Suprapubic skin (tissue), 4 donors: Measurements from ENCODE around the gene NTPCR. TPM values are rescaled to one million over a fixed set of nuclear protein-coding genes. Genes with fewer than 3 reads are reported as not detected.

Experiments
- DNase-seq, 2 donors: peaks; one replicate each; pipeline ENCODE4 v3.0.0-alpha.2; 2019; ENCODE audit warnings: low spot score in 2 of 2
- H3K27ac ChIP-seq: fragments of 200-600 bp; sonication (generic); one replicate; pipeline ENCODE4 v1.5.1; 2019
- H3K27me3 ChIP-seq: fragments of 200-600 bp; sonication (generic); one replicate; pipeline ENCODE4 v1.5.1; 2019
- H3K36me3 ChIP-seq: fragments of 200-600 bp; sonication (generic); one replicate; pipeline ENCODE4 v1.5.1; 2019
- H3K4me1 ChIP-seq: fragments of 200-600 bp; sonication (generic); one replicate; pipeline ENCODE4 v1.5.1; 2019
- H3K4me3 ChIP-seq: fragments of 200-600 bp; sonication (generic); one replicate; pipeline ENCODE4 v1.5.1; 2019; ENCODE audit warnings: mild to moderate bottlenecking
- H3K9me3 ChIP-seq: fragments of 200-600 bp; sonication (generic); one replicate; pipeline ENCODE4 v1.5.1; 2019
- EP300 ChIP-seq: sonication (generic); formaldehyde crosslinking; IDR thresholded peaks from one replicate; pipeline ENCODE4 v1.6.1; 2017; ENCODE audit warnings: antibody characterized with exemption
- POLR2A ChIP-seq, 2 donors: fragments of 450-650 bp; IDR thresholded peaks; one replicate each; pipeline ENCODE4 v1.6.1; 2017; ENCODE audit warnings: antibody characterized with exemption in 2 of 2, mild to moderate bottlenecking in 2 of 2, moderate library complexity in 2 of 2
- POLR2AphosphoS5 ChIP-seq, 3 donors: sonication (generic); formaldehyde crosslinking; IDR thresholded peaks; one replicate each; pipeline ENCODE4 v1.6.1; 2017; ENCODE audit warnings: antibody characterized with exemption in 3 of 3
- WGBS: methylation state at CpG from one replicate; pipeline ENCODE4 v1.1.5; 2018; 5-methylcytosine and 5-hydroxymethylcytosine counted together
- total RNA-seq, 4 donors: library from RNA; depleted of rRNA; stranded (reverse); fragments of >200 nt; gene quantifications; one replicate each; pipeline ENCODE4 v1.1.0, GENCODE V29; 2016
- TF ChIP-seq, protein P1 (sequence below), 2 donors: fragments of 200-600 bp in 1 of 2; fragments of 450-650 bp in 1 of 2; sonication (generic) in 1 of 2; IDR thresholded peaks; one replicate each; pipeline ENCODE4 v1.5.1; 2016 to 2019; ENCODE audit warnings: antibody characterized with exemption in 2 of 2, mild to moderate bottlenecking in 1 of 2, moderate library complexity in 1 of 2

The NTPCR gene
- total RNA-seq, 4 donors from 2014 or later: 18.6 to 35.9 (median 28.4) TPM

DNA sequence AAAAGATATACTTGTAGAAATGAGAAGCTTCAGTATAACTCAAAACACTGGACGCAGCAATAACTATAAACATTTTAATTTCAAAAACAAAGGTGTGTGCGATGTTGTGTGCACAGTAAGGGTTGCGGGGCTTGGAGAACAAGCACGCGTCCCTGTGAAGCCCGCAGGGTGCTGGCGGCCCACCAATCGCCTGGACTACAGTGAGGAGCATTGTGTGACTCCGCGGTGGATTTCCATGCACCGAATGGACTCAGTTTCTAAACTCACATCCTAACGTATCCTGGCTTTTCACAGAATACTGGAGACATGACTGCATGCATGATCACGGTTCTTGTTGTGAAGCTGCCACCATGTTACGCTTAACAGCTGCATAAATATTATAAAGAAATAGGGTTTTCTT, 33.0 kb downstream of the NTPCR start:
- WGBS: 90% methylated on average over 14 of the region's 14 CpGs
- H3K36me3 ChIP-seq: peaks cover 10% of the 10 kb centered on the region
- no peak overlapping the region for H3K27ac ChIP-seq
- no peaks in the 10 kb centered on the region for H3K27me3 ChIP-seq
- no peak for TF ChIP-seq POLR2A (IDR thresholded peaks at IDR 0.05)
- TF ChIP-seq, protein P1, sequence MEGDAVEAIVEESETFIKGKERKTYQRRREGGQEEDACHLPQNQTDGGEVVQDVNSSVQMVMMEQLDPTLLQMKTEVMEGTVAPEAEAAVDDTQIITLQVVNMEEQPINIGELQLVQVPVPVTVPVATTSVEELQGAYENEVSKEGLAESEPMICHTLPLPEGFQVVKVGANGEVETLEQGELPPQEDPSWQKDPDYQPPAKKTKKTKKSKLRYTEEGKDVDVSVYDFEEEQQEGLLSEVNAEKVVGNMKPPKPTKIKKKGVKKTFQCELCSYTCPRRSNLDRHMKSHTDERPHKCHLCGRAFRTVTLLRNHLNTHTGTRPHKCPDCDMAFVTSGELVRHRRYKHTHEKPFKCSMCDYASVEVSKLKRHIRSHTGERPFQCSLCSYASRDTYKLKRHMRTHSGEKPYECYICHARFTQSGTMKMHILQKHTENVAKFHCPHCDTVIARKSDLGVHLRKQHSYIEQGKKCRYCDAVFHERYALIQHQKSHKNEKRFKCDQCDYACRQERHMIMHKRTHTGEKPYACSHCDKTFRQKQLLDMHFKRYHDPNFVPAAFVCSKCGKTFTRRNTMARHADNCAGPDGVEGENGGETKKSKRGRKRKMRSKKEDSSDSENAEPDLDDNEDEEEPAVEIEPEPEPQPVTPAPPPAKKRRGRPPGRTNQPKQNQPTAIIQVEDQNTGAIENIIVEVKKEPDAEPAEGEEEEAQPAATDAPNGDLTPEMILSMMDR (IDR thresholded peaks at IDR 0.05): no peak
- no peak for TF ChIP-seq EP300
- TF ChIP-seq POLR2AphosphoS5 (IDR thresholded peaks at IDR 0.05): no peak
- no peak for DNase-seq
- no peaks in the 10 kb centered on the region for H3K9me3 ChIP-seq
- H3K4me1 ChIP-seq: peaks cover 12% of the 10 kb centered on the region
- H3K4me3 ChIP-seq: no peak overlapping the region

DNA sequence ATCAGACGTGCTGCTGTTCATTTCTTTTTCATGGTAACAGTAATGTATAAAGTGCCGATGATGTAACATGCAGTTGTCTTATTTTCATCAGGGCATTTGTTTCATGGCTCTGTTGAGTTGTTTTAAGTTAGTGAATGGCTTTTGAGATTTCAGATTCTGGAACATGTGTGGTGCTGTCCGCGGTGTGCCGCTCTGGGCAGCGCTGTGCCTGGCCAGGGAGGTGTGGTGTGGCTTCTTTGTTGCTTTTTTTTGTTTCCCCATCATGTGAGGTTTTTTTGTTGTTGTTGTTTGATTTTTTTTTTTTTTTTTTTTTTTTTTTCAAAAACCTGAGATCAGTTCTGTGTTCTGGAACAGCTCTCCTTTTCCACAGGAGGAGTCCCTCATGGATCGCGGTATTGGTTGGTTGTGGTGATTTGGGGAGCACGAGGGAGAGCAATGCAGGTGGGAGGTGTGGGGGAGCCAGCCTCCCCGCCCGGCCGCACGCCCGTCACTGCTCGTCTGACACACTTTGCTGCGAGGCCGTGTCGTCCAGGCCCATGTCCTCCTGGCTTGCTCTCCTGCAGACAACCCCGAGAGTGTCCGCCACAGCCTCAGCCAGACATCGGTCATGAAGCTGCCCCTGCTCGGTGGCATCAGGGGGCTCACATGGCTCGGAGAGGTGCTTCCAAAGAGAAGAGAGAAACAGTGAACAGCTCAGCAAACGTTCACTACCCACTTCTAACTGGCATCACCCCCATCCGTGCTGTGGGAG, 33.6 kb downstream of the NTPCR start:
- H3K27ac ChIP-seq: no peak overlapping the region
- no peak overlapping the region for H3K4me3 ChIP-seq
- no peaks in the 10 kb centered on the region for H3K27me3 ChIP-seq
- peaks cover 10% of the 10 kb centered on the region for H3K36me3 ChIP-seq
- no peaks in the 10 kb centered on the region for H3K9me3 ChIP-seq
- peak in 1 of 2 donors; percentile 75 for DNase-seq
- TF ChIP-seq EP300 (no peak), POLR2AphosphoS5 (IDR thresholded peaks at IDR 0.05) (no peak), POLR2A (IDR thresholded peaks at IDR 0.05) (no peak)
- TF ChIP-seq, protein P1 (IDR thresholded peaks at IDR 0.05): no peak
- 90% methylated on average over 25 of the region's 25 CpGs for WGBS
- H3K4me1 ChIP-seq: peaks cover 12% of the 10 kb centered on the region

DNA sequence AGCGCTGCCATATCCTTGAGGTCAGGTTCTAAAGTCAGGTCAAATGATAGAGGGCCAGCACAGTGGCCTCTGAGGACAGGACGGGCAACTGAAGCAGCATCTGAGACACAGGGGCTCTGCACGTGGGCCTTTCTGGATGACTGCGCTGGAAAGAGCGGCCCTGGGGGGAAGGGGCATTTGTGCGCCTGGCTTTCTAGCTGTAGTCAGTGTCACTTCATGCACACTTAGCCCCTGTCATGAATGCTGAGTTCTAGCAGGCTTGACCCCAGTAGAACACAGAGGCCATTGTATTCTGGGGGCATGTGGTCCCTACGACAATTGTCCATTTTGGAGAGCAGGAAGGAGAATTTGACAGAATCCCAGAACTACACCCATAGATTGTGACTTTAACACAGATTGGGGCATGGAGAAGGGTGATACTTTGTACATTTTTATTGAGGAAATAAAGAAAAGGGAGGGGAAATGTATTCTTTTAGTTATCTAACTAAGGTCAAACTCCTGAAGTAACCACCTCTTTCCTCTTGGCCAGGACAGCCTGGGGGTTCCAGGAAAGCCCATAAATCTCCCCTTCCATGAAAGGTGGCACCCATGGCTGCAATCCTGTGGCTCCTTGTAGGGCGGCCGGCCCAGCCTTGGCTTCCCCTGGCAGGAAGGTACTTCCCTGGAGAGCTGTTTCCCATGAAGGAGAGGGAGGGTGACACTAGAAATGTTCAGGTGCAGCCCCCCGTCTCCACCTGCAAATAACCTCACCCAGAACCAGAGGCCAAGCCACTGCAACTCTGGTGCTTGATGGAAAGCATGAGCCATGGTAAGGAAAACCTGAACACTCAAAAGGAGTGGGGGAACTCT, 34.4 kb downstream of the NTPCR start:
- DNase-seq: peak in 1 of 2 donors; percentile 61
- peaks cover 12% of the 10 kb centered on the region for H3K4me1 ChIP-seq
- no peaks in the 10 kb centered on the region for H3K9me3 ChIP-seq
- WGBS: 94% methylated on average over 10 of the region's 10 CpGs
- TF ChIP-seq POLR2AphosphoS5 (IDR thresholded peaks at IDR 0.05): no peak
- H3K36me3 ChIP-seq: peaks cover 10% of the 10 kb centered on the region
- no peak overlapping the region for H3K4me3 ChIP-seq
- no peak overlapping the region for H3K27ac ChIP-seq
- no peaks in the 10 kb centered on the region for H3K27me3 ChIP-seq

DNA sequence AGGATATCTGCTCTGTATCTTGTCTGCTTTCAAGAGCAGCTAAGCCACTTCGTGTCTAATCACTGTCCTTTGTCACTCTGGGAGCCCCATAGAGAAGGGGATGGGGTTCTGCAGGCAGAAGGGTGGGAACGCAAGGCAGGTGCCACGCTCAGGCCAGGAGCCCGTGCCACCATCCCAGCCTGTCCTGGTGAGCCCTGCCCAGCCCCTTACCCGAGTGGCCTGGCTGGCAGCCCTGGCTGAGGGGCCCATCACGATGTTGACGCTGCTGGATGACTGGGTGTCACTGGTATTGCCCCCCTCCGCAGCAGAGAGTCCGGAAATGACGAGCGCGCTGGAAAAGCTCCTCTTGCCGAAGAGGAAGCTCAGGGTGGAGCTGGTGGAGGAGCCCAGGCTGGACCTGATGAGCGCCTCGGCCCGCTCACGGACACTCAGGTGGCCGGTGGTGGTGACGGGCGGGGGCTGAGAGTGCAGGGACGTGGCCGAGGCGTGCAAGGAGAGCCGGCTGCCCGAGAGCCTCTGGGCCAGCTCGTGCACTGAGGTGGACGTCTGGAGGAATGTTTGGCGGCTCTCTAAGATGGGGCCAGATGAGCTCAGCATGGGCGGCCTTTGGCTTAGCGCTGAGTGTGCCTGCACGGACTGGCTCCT, 35.6 kb downstream of the NTPCR start:
- no peak overlapping the region for H3K4me3 ChIP-seq
- peaks cover 14% of the 10 kb centered on the region for H3K36me3 ChIP-seq
- TF ChIP-seq EP300 (no peak), POLR2AphosphoS5 (IDR thresholded peaks at IDR 0.05) (no peak), POLR2A (IDR thresholded peaks at IDR 0.05) (no peak)
- TF ChIP-seq, protein P1 (IDR thresholded peaks at IDR 0.05): no peak
- no peaks in the 10 kb centered on the region for H3K9me3 ChIP-seq
- H3K4me1 ChIP-seq: peaks cover 8% of the 10 kb centered on the region
- no peak overlapping the region for H3K27ac ChIP-seq
- H3K27me3 ChIP-seq: no peaks in the 10 kb centered on the region
- WGBS: 92% methylated on average over 25 of the region's 31 CpGs
- peak in 1 of 2 donors; percentile 66 for DNase-seq

DNA sequence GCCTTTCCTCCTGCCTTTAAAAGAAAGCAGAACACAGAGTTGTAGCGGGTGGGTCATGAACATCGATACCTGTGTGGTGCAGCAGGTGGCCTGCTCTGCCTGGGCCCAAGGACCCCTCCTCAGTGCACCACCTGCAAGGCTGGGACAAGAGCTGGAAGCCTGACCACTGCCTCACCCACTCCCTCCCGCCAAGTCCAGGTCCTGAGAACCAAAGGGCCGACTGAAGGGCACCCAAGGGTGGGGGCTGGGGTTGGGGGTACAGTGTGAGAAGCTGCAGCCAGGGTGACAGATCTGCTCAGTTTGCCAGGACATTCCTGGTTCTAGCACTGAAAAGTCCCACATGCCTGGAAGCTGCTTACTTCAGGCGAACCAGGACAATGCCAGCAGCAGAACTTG, 36.1 kb downstream of the NTPCR start:
- Histone ChIP-seq H3K4me1 (peaks cover 5% of the 10 kb centered on the region), H3K4me3 (no peak overlapping the region), H3K27me3 (no peaks in the 10 kb centered on the region), H3K27ac (no peak overlapping the region), H3K36me3 (peaks cover 14% of the 10 kb centered on the region), H3K9me3 (no peaks in the 10 kb centered on the region)
- TF ChIP-seq EP300: no peak
- no peak for TF ChIP-seq POLR2A (IDR thresholded peaks at IDR 0.05)
- TF ChIP-seq POLR2AphosphoS5 (IDR thresholded peaks at IDR 0.05): no peak
- TF ChIP-seq, protein P1 (IDR thresholded peaks at IDR 0.05): no peak
- peak in 1 of 2 donors; percentile 54 for DNase-seq
- 93% methylated on average over 3 of the region's 5 CpGs for WGBS
